GM12878 (cell line): ENCODE measurements around the gene NTSR1. TPM values are rescaled to one million over a fixed set of nuclear protein-coding genes. Genes with fewer than 3 reads are reported as not detected.

Experiments used
- ATAC-seq: fragments of 200-7000 bp; cut with Tn5 transposase; 3 replicates; pipeline ENCODE4 v1.9.1; 2020; ENCODE audit warnings: mild to moderate bottlenecking, moderate library complexity
- BruUV-seq: library from RNA; stranded (reverse); fragments of 400-500 nt; replicated peaks from 2 replicates; lab custom pipeline; 2021; lab: Mats Ljungman, UMichigan
- CTCF ChIA-PET: fragments of 300-600 bp; sonication (Branson Sonifier 250); formaldehyde crosslinking; extraction: SDS; loops from one replicate; lab custom pipeline; 2021; ENCODE audit warnings: inconsistent platforms; lab: Yijun Ruan, JAX
- POLR2A ChIA-PET: fragments of 350-600 bp; formaldehyde crosslinking; extraction: SDS; loops from one replicate; lab custom pipeline; 2021; ENCODE audit warnings: inconsistent platforms; lab: Charles Lee
- RAD21 ChIA-PET: fragments of 300-600 bp; sonication (Branson Sonifier 250); formaldehyde crosslinking; loops from one replicate; lab custom pipeline; 2023; ENCODE audit warnings: antibody characterized with exemption; ENCODE audit not compliant: unreplicated experiment; lab: Charles Lee
- SMC1A ChIA-PET: fragments of 300-600 bp; sonication (Branson Sonifier 250); formaldehyde crosslinking; loops from one replicate; lab custom pipeline; 2023; ENCODE audit not compliant: unreplicated experiment, uncharacterized antibody; lab: Charles Lee
- DNase-seq: peaks from one replicate; pipeline ENCODE4 v3.0.0-alpha.2; 2011; ENCODE audit warnings: low read depth, low spot score
- FAIRE-seq: peaks from 3 replicates; lab custom pipeline; 2011; peaks lifted over from hg19 to GRCh38; lab: Jason Lieb, UNC
- H2AFZ ChIP-seq: 2 replicates; pipeline ENCODE4 v1.6.0; 2011; ENCODE audit warnings: low read depth, low read length, control low read depth; ENCODE audit not compliant: control insufficient read depth
- H3K27ac ChIP-seq: 2 replicates; pipeline ENCODE4 v1.5.1; 2011; ENCODE audit warnings: control low read depth; ENCODE audit not compliant: control insufficient read depth, insufficient read depth
- H3K27me3 ChIP-seq, 2 experiments: replicated peaks in 1 of 2; 2 replicates each; pipeline versions ENCODE4 v1.6.0 to v1.6.1; 2011; ENCODE audit warnings: low read length in 1 of 2; ENCODE audit not compliant: control insufficient read depth in 2 of 2, insufficient read depth in 2 of 2
- H3K36me3 ChIP-seq, 2 experiments: 2 replicates each; pipeline ENCODE4 v1.5.1; 2011; ENCODE audit warnings: low read length in 1 of 2; ENCODE audit not compliant: control insufficient read depth in 2 of 2, insufficient read depth in 2 of 2
- H3K4me1 ChIP-seq: 2 replicates; pipeline ENCODE4 v1.6.1; 2011; ENCODE audit warnings: mild to moderate bottlenecking, low read length, moderate library complexity, mixed read lengths; ENCODE audit not compliant: control insufficient read depth, insufficient read depth
- H3K4me2 ChIP-seq: 2 replicates; pipeline ENCODE4 v1.6.0; 2011; ENCODE audit warnings: control low read depth; ENCODE audit not compliant: control insufficient read depth, insufficient read depth
- H3K4me3 ChIP-seq: fragments of 200-600 bp; sonication (generic); 2 replicates; pipeline ENCODE4 v1.5.1; 2016
- H3K79me2 ChIP-seq: 2 replicates; pipeline ENCODE4 v1.6.0; 2011; ENCODE audit warnings: low read length; ENCODE audit not compliant: control insufficient read depth, insufficient read depth
- H3K9ac ChIP-seq: 2 replicates; pipeline ENCODE4 v1.8.0; 2011; ENCODE audit warnings: low read length, control low read depth, mixed read lengths; ENCODE audit not compliant: control insufficient read depth, insufficient read depth
- H3K9me3 ChIP-seq: replicated peaks from 3 replicates; pipeline ENCODE4 v1.5.1; 2011; ENCODE audit warnings: mild to moderate bottlenecking, low read length; ENCODE audit not compliant: control insufficient read depth, insufficient read depth
- H4K20me1 ChIP-seq: 2 replicates; pipeline ENCODE4 v1.6.0; 2011; ENCODE audit not compliant: control insufficient read depth, insufficient read depth
- ATF2 ChIP-seq: IDR thresholded peaks from 2 replicates; pipeline ENCODE4 v1.6.1; 2012; ENCODE audit warnings: low read length, inconsistent platforms
- BMI1 ChIP-seq: fragments of 450-650 bp; IDR thresholded peaks from 2 replicates; pipeline ENCODE4 v1.6.1; 2016; ENCODE audit warnings: mild to moderate bottlenecking, moderate library complexity, borderline replicate concordance
- CEBPB ChIP-seq, 2 experiments: fragments of 150-350 bp in 1 of 2; IDR thresholded peaks; 2 replicates each; pipeline ENCODE4 v1.6.1; 2012 to 2014; ENCODE audit warnings: low read depth in 2 of 2, low read length in 2 of 2, borderline replicate concordance in 1 of 2, inconsistent platforms in 1 of 2
- EED ChIP-seq: sonication (generic); IDR thresholded peaks from 2 replicates; pipeline ENCODE4 v1.6.1; 2016; ENCODE audit warnings: antibody characterized with exemption, low read depth
- ELK1 ChIP-seq: IDR thresholded peaks from 2 replicates; pipeline ENCODE4 v1.6.1; 2012; ENCODE audit warnings: low read depth, low read length, improper control_type of control experiment
- GATAD2B ChIP-seq: fragments of 450-650 bp; conservative IDR thresholded peaks from 2 replicates; pipeline ENCODE4 v1.6.1; 2017; ENCODE audit warnings: low read depth, mild to moderate bottlenecking, moderate library complexity
- IKZF1 ChIP-seq: fragments of 450-650 bp; conservative IDR thresholded peaks from 2 replicates; pipeline ENCODE4 v1.6.1; 2017; ENCODE audit warnings: antibody characterized with exemption, mild to moderate bottlenecking
- KLF5 ChIP-seq: fragments of 450-650 bp; IDR thresholded peaks from 2 replicates; pipeline ENCODE4 v1.6.1; 2014; ENCODE audit warnings: mild to moderate bottlenecking; ENCODE audit not compliant: partially characterized antibody
- MXI1 ChIP-seq: fragments of 150-350 bp; IDR thresholded peaks from 2 replicates; pipeline ENCODE4 v1.6.1; 2011; ENCODE audit warnings: low read depth, mild to moderate bottlenecking, inconsistent platforms, low read length, improper control_type of control experiment
- NFIC ChIP-seq: IDR thresholded peaks from 2 replicates; pipeline ENCODE4 v1.6.1; 2012; ENCODE audit warnings: low read depth, mild to moderate bottlenecking, inconsistent platforms, low read length, moderate library complexity
- SMAD5 ChIP-seq: IDR thresholded peaks from 2 replicates; pipeline ENCODE4 v1.6.1; 2016; ENCODE audit warnings: antibody characterized with exemption, low read depth
- SREBF2 ChIP-seq: IDR thresholded peaks from 2 replicates; pipeline ENCODE4 v1.6.1; 2012; ENCODE audit warnings: mild to moderate bottlenecking, low read length
- TBL1XR1 ChIP-seq: IDR thresholded peaks from 2 replicates; pipeline ENCODE4 v1.6.1; 2012; ENCODE audit warnings: low read depth, low read length, improper control_type of control experiment
- ZBTB40 ChIP-seq: fragments of 450-650 bp; IDR thresholded peaks from 2 replicates; pipeline ENCODE4 v1.6.1; 2016; ENCODE audit warnings: mild to moderate bottlenecking, moderate library complexity, borderline replicate concordance
- ZNF24 ChIP-seq: fragments of 450-650 bp; IDR thresholded peaks from 2 replicates; pipeline ENCODE4 v1.6.1; 2017; ENCODE audit warnings: antibody characterized with exemption, mild to moderate bottlenecking
- ZSCAN29 ChIP-seq: fragments of 450-650 bp; IDR thresholded peaks from 2 replicates; pipeline ENCODE4 v1.6.1; 2017; ENCODE audit warnings: mild to moderate bottlenecking, moderate library complexity
- WGBS: methylation state at CpG from one replicate; pipeline ENCODE4 v1.1.6; 2016; ENCODE audit warnings: low lambda C conversion rate; ENCODE audit not compliant: insufficient replicate concordance, insufficient coverage; ENCODE audit errors: missing lambda C conversion rate; 5-methylcytosine and 5-hydroxymethylcytosine counted together
- in situ Hi-C: fragments of 300-500 bp; cut with MboI; formaldehyde crosslinking; loops from 9 replicates; pipeline ENCODE4 v1.14.3; 2018; ENCODE audit warnings: mixed read lengths
- intact Hi-C: fragments of 100-400 bp; cut with micrococcal nuclease; formaldehyde crosslinking; loops from one replicate; pipeline ENCODE4 v1.14.2; 2022; ENCODE audit not compliant: unreplicated experiment
- polyA plus RNA-seq, 11 experiments: library from polyadenylated mRNA; depleted of rRNA in 4 of 11; unstranded in 6 of 11; stranded (reverse) in 5 of 11; fragments of >200 nt; fragmentation: Nextera tagmentation in 4 of 11; fragmentation: Illumina TruSeq in 1 of 11; extraction: Ambion mirVana in 4 of 11; extraction: Trizol in 1 of 11; gene quantifications; 1 replicate in 1 of 11; 2 replicates in 10 of 11; pipeline versions ENCODE4 v1.2.1 to v1.2.3, GENCODE V29; 2011 to 2016; ENCODE audit warnings: inconsistent platforms in 2 of 11, missing spikeins in 2 of 11, low read depth in 1 of 11
- total RNA-seq, 4 experiments: library from RNA; depleted of rRNA in 3 of 4; stranded (reverse); fragments of >200 nt in 3 of 4; fragmentation: Illumina TruSeq in 1 of 4; extraction: Trizol in 1 of 4; gene quantifications; 2 replicates each; pipeline versions ENCODE4 v1.2.1 to v1.2.3, GENCODE V29; 2013 to 2021

NTSR1 gene
- total and polyA plus RNA-seq, 10 of the 15 experiments (the other 5 are each of a cell fraction or from before 2014, with no cell fraction given), result not detected

- TF ChIP-seq EED, result no peak
- TF ChIP-seq GATAD2B, result no peak
- TF ChIP-seq CEBPB (IDR thresholded peaks at IDR 0.05; ENCODE audit: borderline replicate concordance in 1 of 2, low read depth in 2 of 2, low read length in 2 of 2), result no peak
Observed at GRCh38 chr20:62664019-62664971, 44.3 kb upstream of the NTSR1 start (continued).

- peaks cover 6 to 7% of the 10 kb centered on the region in 2 experiments; a peak in 3 of 4 replicates for H3K36me3 ChIP-seq
- no TSS peak for BruUV-seq
- no peaks in the 10 kb centered on the region for H3K9me3 ChIP-seq
- no peak overlapping the region for H3K9ac ChIP-seq
- DNase-seq (no peak), ATAC-seq (no peak), FAIRE-seq (no peak)
- CTCF ChIA-PET, result no interaction called here
- H3K4me2 ChIP-seq, result no peak overlapping the region
- H4K20me1 ChIP-seq, result no peaks in the 10 kb centered on the region
- H3K4me1 ChIP-seq, result no peaks in the 10 kb centered on the region
- in situ Hi-C loops (no loop called here), intact Hi-C loops (no loop called here)
- H2AFZ ChIP-seq, result no peak overlapping the region
- WGBS, result 94% methylated on average over 11 of the region's 12 CpGs
- H3K27ac ChIP-seq, result no peak overlapping the region
- RAD21 ChIA-PET, result no interaction called here
- no peaks in the 10 kb centered on the region for H3K27me3 ChIP-seq
- POLR2A ChIA-PET, result no interaction called here
- SMC1A ChIA-PET, result no interaction called here
- no peak overlapping the region for H3K4me3 ChIP-seq
- no peaks in the 10 kb centered on the region for H3K79me2 ChIP-seq
- TF ChIP-seq ATF2, result no peak
- no peak for TF ChIP-seq ELK1
- no peak for TF ChIP-seq NFIC
- no peak for TF ChIP-seq BMI1
- TF ChIP-seq ZSCAN29, result no peak
- no peak for TF ChIP-seq KLF5
- no peak for TF ChIP-seq TBL1XR1
- TF ChIP-seq SMAD5, result no peak
- no peak for TF ChIP-seq IKZF1
- TF ChIP-seq MXI1, result no peak
- no peak for TF ChIP-seq SREBF2
- no peak for TF ChIP-seq ZNF24
- TF ChIP-seq ZBTB40, result no peak
Observed at GRCh38 chr20:62665153-62665754, 43.4 kb upstream of the NTSR1 start.
